Stimulated activated effector memory CD8-positive, alpha-beta T cell treated with anti-CD3 and anti-CD28 coated beads, Interleukin-12 subunit alpha, Interleukin-12 subunit beta, amount 100 ng/mL, for 72 hours (primary cell): ENCODE results near the gene AGPS.
"Not testable (repeated sequence)": the region's sequence is repeated elsewhere in the genome, so short reads cannot be mapped to it uniquely, and the experiment has no call there.

Experiments
- ATAC-seq: fragments of 150-1000 bp; cut with Tn5 transposase; 2 replicates; pipeline ENCODE4 v1.10.0; 2021
- DNase-seq, 2 donors: peaks; one replicate each; pipeline ENCODE4 v3.0.0; 2021 to 2022; ENCODE audit warnings: low spot score in 2 of 2
- H3K27ac Mint-ChIP-seq: one replicate; pipeline ENCODE4 v1.8.0; 2022; ENCODE audit warnings: mild to moderate bottlenecking, mixed read lengths
- H3K36me3 Mint-ChIP-seq: one replicate; pipeline ENCODE4 v1.8.0; 2022; ENCODE audit warnings: mild to moderate bottlenecking, mixed read lengths
- H3K4me1 Mint-ChIP-seq: one replicate; pipeline ENCODE4 v1.8.0; 2022; ENCODE audit warnings: mixed read lengths
- H3K4me3 Mint-ChIP-seq: one replicate; pipeline ENCODE4 v1.8.0; 2022; ENCODE audit warnings: mild to moderate bottlenecking, mixed read lengths
- H3K9me3 Mint-ChIP-seq: one replicate; pipeline ENCODE4 v1.8.0; 2022; ENCODE audit warnings: mixed read lengths

The AGPS gene

GRCh38 chr2:177424620-177425019 lies 32.0 kb downstream of the AGPS start:
- ATAC-seq, H3K4me3 Mint-ChIP-seq, DNase-seq, H3K27ac Mint-ChIP-seq: not testable (repeated sequence)
- Mint-ChIP-seq H3K4me1 (peaks cover 48% of the 10 kb centered on the region), H3K9me3 (peaks cover 20% of the 10 kb centered on the region), H3K36me3 (peaks cover 14% of the 10 kb centered on the region)

DNA sequence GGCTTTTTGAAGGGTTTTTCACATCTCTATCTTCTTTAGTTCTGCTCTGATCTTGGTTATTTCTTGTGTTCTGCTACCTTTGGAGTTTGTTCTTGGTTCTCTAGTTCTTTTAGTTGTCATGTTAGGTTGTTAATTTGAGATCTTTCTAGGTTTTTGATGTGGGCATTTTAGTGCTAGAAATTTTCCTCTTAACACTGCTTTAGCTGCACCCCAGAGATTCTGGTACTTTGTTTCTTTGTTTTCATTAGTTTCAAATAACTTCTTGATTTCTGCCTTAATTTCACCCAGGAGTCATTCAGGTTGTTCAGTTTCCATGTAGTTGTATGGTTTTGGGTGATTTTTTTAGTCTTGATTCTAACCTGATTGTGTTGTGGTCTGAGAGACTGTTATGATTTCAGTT lies 34.7 kb downstream of the AGPS start:
- Mint-ChIP-seq H3K4me3 (no peak overlapping the region), H3K36me3 (peaks cover under 1% of the 10 kb centered on the region), H3K4me1 (peaks cover 42% of the 10 kb centered on the region), H3K9me3 (peaks cover 26% of the 10 kb centered on the region), H3K27ac (no peak overlapping the region)
- DNase-seq = no peak
- no peak for ATAC-seq

DNA sequence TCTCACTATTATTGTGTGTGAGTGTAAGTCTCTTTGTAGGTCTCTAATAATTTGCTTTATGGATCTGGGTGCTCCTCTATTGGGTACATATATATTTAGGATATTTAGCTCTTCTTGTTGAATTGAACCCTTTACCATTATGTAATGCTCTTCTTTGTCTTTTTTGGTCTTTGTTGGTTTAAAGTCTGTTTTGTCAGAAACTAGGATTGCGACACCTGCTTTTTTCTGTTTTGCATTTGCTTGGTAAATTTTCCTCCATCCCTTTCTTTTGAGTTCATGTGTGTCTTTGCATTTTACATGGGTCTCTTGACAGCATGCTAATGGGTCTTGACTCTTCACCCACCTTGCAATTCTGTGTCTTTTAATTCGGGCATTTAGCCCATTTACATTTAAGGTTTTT lies 35.4 kb downstream of the AGPS start:
- peaks cover 30% of the 10 kb centered on the region for H3K9me3 Mint-ChIP-seq
- ATAC-seq, H3K36me3 Mint-ChIP-seq, DNase-seq, H3K4me3 Mint-ChIP-seq, H3K27ac Mint-ChIP-seq: not testable (repeated sequence)
- H3K4me1 Mint-ChIP-seq = peaks cover 45% of the 10 kb centered on the region

DNA sequence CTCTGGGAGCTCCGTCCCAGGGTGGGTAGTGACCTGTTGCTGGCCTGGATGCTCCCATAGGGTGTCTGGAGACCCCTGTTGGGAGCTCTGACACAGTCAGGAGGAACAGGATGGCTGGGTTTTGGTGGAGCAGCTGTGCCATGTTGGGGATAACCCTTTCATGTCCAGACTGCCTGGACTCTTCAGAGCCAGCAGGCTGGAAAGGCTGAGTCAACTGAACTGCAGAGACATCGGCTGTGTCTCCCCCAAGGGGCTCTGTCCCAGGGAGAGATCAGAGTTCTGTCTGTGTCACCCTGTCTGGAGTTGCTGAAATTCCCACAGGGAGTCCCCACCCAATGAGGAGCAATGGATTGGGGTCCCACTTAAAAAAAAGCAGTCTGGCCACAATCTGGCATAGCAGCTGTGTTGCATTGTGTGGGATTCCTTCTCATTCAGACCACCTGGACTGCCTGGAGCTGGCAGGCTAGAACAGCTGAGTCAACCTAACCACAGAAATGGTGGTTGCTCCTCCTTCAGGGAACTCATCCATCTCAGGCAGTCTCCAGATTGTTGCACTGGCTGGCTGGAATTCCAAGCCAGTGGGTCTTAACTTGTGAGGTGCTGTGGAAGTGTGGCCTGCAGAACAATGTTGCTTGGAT lies 37.2 kb downstream of the AGPS start:
- Mint-ChIP-seq H3K36me3 (no peaks in the 10 kb centered on the region), H3K27ac (no peak overlapping the region), H3K4me1 (peaks cover 37% of the 10 kb centered on the region), H3K4me3 (no peak overlapping the region), H3K9me3 (peaks cover 30% of the 10 kb centered on the region)
- DNase-seq (no peak), ATAC-seq (no peak)

DNA sequence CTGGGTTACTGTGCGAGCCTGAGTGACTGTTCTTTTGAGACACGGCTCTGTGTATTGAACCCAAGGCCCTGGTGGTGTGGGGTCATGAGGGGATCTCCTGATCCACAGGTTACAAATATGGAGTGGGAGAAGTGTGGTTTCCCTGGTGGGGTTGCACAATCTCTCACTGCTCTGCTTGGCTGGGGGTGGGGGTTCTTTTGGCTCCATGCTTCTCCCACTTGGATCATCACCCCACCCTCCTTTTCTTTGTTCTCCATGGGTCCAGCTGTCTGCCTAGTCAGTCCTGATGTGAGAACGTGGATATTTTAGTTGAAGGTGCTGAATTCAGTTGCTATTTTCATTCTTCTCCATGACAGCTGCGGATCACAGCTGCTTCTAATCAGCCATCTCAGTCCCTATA lies 37.8 kb downstream of the AGPS start:
- H3K4me3 Mint-ChIP-seq = no peak overlapping the region
- H3K4me1 Mint-ChIP-seq = peaks cover 33% of the 10 kb centered on the region
- ATAC-seq = no peak
- no peak overlapping the region for H3K27ac Mint-ChIP-seq
- peaks cover 30% of the 10 kb centered on the region for H3K9me3 Mint-ChIP-seq
- DNase-seq = no peak
- peaks cover 3% of the 10 kb centered on the region for H3K36me3 Mint-ChIP-seq

DNA sequence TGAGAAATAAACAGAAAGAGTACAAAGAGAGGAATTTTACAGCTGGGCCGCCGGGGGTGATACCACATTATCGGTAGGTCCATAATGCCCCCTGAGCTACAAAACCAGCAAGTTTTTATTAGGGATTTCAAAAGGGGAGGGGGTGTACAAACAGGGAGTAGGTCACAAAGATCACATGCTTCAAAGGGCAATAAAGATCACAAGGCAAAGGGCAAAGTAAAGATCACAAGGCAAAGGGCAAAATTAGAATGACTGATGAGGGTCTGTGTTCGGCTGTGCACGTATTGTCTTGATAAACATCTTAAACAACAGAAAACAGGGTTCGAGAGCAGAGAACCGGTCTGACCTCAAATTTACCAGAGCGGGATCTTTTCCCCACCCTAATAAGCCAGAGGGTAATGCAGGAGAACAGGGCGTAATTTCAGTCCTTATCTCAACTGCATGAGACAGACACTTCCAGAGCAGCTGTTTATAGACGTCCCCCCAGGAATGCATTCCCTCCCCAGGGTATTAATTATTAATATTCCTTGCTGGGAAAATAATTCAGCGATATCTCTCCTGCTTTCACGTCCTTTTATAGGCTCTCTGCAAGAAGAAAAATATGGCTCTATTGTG lies 38.6 kb downstream of the AGPS start:
- H3K4me3 Mint-ChIP-seq, DNase-seq, ATAC-seq, H3K27ac Mint-ChIP-seq: not testable (repeated sequence)
- Mint-ChIP-seq H3K4me1 (peaks cover 25% of the 10 kb centered on the region), H3K9me3 (peaks cover 30% of the 10 kb centered on the region), H3K36me3 (peaks cover 11% of the 10 kb centered on the region)

GRCh38 chr2:177432703-177433102 lies 40.1 kb downstream of the AGPS start:
- H3K36me3 Mint-ChIP-seq = peaks cover 25% of the 10 kb centered on the region
- DNase-seq (no peak), ATAC-seq (no peak)
- H3K9me3 Mint-ChIP-seq = peaks cover 19% of the 10 kb centered on the region
- no peak overlapping the region for H3K27ac Mint-ChIP-seq
- H3K4me3 Mint-ChIP-seq = no peak overlapping the region
- H3K4me1 Mint-ChIP-seq = peaks cover 15% of the 10 kb centered on the region

- no peak for DNase-seq
- Mint-ChIP-seq H3K4me3 (no peak overlapping the region), H3K36me3 (peaks cover 32% of the 10 kb centered on the region), H3K9me3 (peaks cover 14% of the 10 kb centered on the region), H3K27ac (no peak overlapping the region), H3K4me1 (peaks cover 15% of the 10 kb centered on the region)
- no peak for ATAC-seq
Observed at GRCh38 chr2:177433402-177433801, 40.8 kb downstream of the AGPS start.

GRCh38 chr2:177434475-177434874 lies 41.9 kb downstream of the AGPS start:
- no peak for DNase-seq
- Mint-ChIP-seq H3K27ac (no peak overlapping the region), H3K4me3 (no peak overlapping the region), H3K9me3 (peaks cover 10% of the 10 kb centered on the region), H3K4me1 (peaks cover 7% of the 10 kb centered on the region), H3K36me3 (peaks cover 42% of the 10 kb centered on the region)
- ATAC-seq = no peak

DNA sequence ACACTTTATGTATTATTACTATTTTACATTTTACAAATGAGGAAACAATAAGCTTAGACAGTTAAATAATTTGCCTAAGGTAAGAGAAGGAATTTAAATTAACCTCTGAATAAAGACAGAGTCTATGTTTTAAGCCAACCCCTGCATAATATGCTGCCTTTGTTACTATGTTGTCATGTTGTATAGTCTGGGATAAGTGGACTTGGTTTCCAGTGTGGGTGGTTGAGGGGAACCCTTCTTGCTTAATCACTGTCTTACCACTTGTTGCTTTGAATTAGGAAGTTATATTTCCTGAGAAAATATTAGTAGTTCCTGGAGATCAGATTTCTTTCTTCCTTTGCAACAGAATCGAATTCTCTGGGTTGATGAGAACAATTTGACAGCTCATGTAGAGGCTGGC lies 52.6 kb downstream of the AGPS start:
- Mint-ChIP-seq H3K9me3 (no peaks in the 10 kb centered on the region), H3K36me3 (peaks cover 68% of the 10 kb centered on the region), H3K4me3 (no peak overlapping the region), H3K4me1 (no peaks in the 10 kb centered on the region), H3K27ac (no peak overlapping the region)
- no peak for DNase-seq
- no peak for ATAC-seq

GRCh38 chr2:177448031-177448430 lies 55.5 kb downstream of the AGPS start:
- Mint-ChIP-seq H3K4me1 (no peaks in the 10 kb centered on the region), H3K9me3 (no peaks in the 10 kb centered on the region), H3K36me3 (peaks cover 61% of the 10 kb centered on the region), H3K4me3 (no peak overlapping the region), H3K27ac (no peak overlapping the region)
- DNase-seq (no peak), ATAC-seq (no peak)

DNA sequence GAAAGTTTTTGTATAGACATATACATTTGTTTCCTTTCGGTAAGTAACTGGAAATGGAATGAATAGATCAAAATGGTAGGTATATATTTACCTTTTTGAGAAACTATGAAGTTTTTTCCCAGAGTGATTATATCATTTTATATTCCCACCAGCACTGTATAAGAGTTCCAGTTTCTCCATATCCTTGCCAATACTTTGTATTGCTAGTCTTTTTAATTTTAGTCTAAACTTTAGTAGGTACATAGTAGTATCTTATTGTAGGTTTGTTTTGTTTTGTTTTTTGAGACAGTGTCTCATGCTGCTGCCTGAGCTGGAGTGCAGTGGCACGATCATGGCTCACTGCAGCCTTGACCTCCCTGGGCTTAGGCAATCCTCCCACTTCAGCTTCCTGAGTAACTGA lies 56.6 kb downstream of the AGPS start:
- H3K36me3 Mint-ChIP-seq = peaks cover 61% of the 10 kb centered on the region
- no peaks in the 10 kb centered on the region for H3K4me1 Mint-ChIP-seq
- DNase-seq = no peak
- no peak overlapping the region for H3K4me3 Mint-ChIP-seq
- no peak overlapping the region for H3K27ac Mint-ChIP-seq
- H3K9me3 Mint-ChIP-seq = no peaks in the 10 kb centered on the region
- no peak for ATAC-seq

GRCh38 chr2:177455187-177455586 lies 62.6 kb downstream of the AGPS start:
- ATAC-seq = no peak
- Mint-ChIP-seq H3K9me3 (peaks cover 4% of the 10 kb centered on the region), H3K36me3 (peaks cover 51% of the 10 kb centered on the region), H3K4me1 (no peaks in the 10 kb centered on the region), H3K27ac (no peak overlapping the region), H3K4me3 (no peak overlapping the region)
- no peak for DNase-seq

GRCh38 chr2:177459756-177460155 lies 67.2 kb downstream of the AGPS start:
- H3K27ac Mint-ChIP-seq, H3K4me1 Mint-ChIP-seq, DNase-seq, ATAC-seq, H3K4me3 Mint-ChIP-seq, H3K9me3 Mint-ChIP-seq: not testable (repeated sequence)
- H3K36me3 Mint-ChIP-seq = peaks cover 55% of the 10 kb centered on the region

DNA sequence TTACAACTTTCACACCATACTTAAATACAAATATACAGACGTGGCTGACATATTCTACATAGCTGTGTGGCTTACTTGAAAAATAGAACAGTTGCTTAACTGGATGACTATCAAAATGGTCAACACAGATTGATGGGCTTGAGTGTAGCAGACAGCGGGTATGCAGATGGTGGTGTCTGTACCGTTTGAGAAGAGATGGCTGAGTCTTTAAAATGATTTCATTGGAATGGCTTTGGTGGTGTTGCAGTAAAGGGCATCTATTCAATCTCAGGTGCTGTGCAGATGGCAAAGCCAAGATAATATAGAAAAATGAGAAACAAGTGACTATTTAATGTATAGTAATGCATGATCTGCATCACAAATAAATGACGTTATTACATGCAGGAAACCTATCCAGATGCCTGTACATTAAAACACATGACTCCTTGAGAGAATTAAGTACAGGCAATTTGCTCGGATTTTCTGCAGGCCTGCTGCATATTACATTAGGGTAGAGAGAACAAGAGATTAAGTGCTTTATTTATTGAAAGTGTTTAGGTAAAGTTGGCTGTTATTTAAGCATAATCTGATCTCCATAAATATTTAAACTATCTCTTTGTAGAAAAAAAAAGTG lies 68.5 kb downstream of the AGPS start:
- Mint-ChIP-seq H3K4me1 (no peaks in the 10 kb centered on the region), H3K36me3 (peaks cover 51% of the 10 kb centered on the region), H3K4me3 (no peak overlapping the region), H3K9me3 (peaks cover 4% of the 10 kb centered on the region), H3K27ac (no peak overlapping the region)
- ATAC-seq (no peak), DNase-seq (no peak)

DNA sequence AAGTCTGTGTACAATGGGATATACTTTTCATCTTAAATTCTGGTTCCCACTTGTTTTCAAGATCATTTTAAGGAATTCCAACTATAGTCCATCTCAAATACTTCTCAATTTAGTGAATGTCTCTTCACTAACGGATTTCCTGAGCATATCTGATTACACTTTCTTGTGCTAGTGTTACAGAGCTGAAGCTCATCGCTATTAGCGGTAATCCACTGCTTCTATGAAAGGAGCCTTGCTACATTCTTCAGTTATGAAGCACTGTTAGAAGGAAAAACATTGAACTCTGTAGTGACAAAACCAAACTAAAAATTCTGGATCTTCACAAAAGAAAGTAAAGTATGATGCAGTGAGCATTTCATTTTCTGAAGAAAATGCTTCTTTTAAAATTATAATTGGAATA lies 72.0 kb downstream of the AGPS start:
- Mint-ChIP-seq H3K36me3 (peaks cover 38% of the 10 kb centered on the region), H3K27ac (no peak overlapping the region), H3K4me1 (no peaks in the 10 kb centered on the region), H3K4me3 (no peak overlapping the region), H3K9me3 (no peaks in the 10 kb centered on the region)
- ATAC-seq (no peak), DNase-seq (no peak)
